ENCODE data around the gene ARHGAP10.

Gene ARHGAP10

GRCh38 chr4:147732518-147733235 lies 789 bp downstream of the ARHGAP10 start:
- DNase-seq (ENCODE audit: low read depth, low spot score): no peak

GRCh38 chr4:147733716-147734344 lies 1.9 kb downstream of the ARHGAP10 start:
- DNase-seq (ENCODE audit: low read depth, low spot score): no peak

GRCh38 chr4:147734496-147734895 lies 2.6 kb downstream of the ARHGAP10 start:
- no peak for DNase-seq (ENCODE audit: low read depth, low spot score)

- no peak for DNase-seq (ENCODE audit: low read depth, low spot score)
Observed at GRCh38 chr4:147735413-147736301, 3.8 kb downstream of the ARHGAP10 start.

GRCh38 chr4:147736458-147736857 lies 4.6 kb downstream of the ARHGAP10 start:
- DNase-seq (ENCODE audit: low read depth, low spot score): no peak

GRCh38 chr4:147737623-147738022 lies 5.7 kb downstream of the ARHGAP10 start:
- no peak for DNase-seq (ENCODE audit: low read depth, low spot score)

- DNase-seq (ENCODE audit: low read depth, low spot score): no peak
Observed at GRCh38 chr4:147739239-147739823, 7.4 kb downstream of the ARHGAP10 start.

GRCh38 chr4:147740176-147740575 lies 8.3 kb downstream of the ARHGAP10 start:
- no peak for DNase-seq (ENCODE audit: low read depth, low spot score)

- DNase-seq (ENCODE audit: low read depth, low spot score): no peak
Observed at GRCh38 chr4:147741190-147741788, 9.4 kb downstream of the ARHGAP10 start.

GRCh38 chr4:147747787-147748454 lies 16.0 kb downstream of the ARHGAP10 start:
- DNase-seq (ENCODE audit: low read depth, low spot score): no peak

GRCh38 chr4:147749811-147750321 lies 18.0 kb downstream of the ARHGAP10 start:
- no peak for DNase-seq (ENCODE audit: low read depth, low spot score)

- DNase-seq (ENCODE audit: low read depth, low spot score): no peak
Observed at GRCh38 chr4:147753047-147753446, 21.2 kb downstream of the ARHGAP10 start.

- DNase-seq (ENCODE audit: low read depth, low spot score): no peak
Observed at GRCh38 chr4:147754037-147754445, 22.2 kb downstream of the ARHGAP10 start.

- DNase-seq (ENCODE audit: low read depth, low spot score): no peak
Observed at GRCh38 chr4:147755561-147756295, 23.8 kb downstream of the ARHGAP10 start.

GRCh38 chr4:147756417-147756816 lies 24.5 kb downstream of the ARHGAP10 start:
- no peak for DNase-seq (ENCODE audit: low read depth, low spot score)

- DNase-seq (ENCODE audit: low read depth, low spot score): no peak
Observed at GRCh38 chr4:147760176-147760575, 28.3 kb downstream of the ARHGAP10 start.

GRCh38 chr4:147760695-147761094 lies 28.8 kb downstream of the ARHGAP10 start:
- DNase-seq (ENCODE audit: low read depth, low spot score): no peak

- DNase-seq (ENCODE audit: low read depth, low spot score): no peak
Observed at GRCh38 chr4:147761218-147761883, 29.5 kb downstream of the ARHGAP10 start.

- no peak for DNase-seq (ENCODE audit: low read depth, low spot score)
Observed at GRCh38 chr4:147764337-147764736, 32.4 kb downstream of the ARHGAP10 start.
